ENCODE results near the gene F8A3. TPM values are rescaled to one million over a fixed set of nuclear protein-coding genes. Genes with fewer than 3 reads are reported as not detected.

Gene F8A3
- polyA plus RNA-seq, 3 donors: 3.6 to 18.2 TPM; not detected in 1

GRCh38 chrX:155441097-155441496 is 17.3 kb downstream of the F8A3 start:
- H4K20me1 ChIP-seq (ENCODE audit: insufficient read depth, low read length): no peaks in the 10 kb centered on the region
- H3K9ac ChIP-seq (ENCODE audit: insufficient read depth, low read length, poor library complexity, severe bottlenecking): no peak overlapping the region
- H3K36me3 Mint-ChIP-seq: no peaks in the 10 kb centered on the region
- no peak for DNase-seq
- H3K79me2 ChIP-seq (ENCODE audit: insufficient read depth, low read length): no peaks in the 10 kb centered on the region
- no peaks in the 10 kb centered on the region for H3K36me3 ChIP-seq (replicated peaks in 1 of 2; ENCODE audit: control insufficient read depth in 1 of 2, insufficient read depth in 2 of 2, low read length in 2 of 2)
- TF ChIP-seq CTCF (IDR thresholded peaks at IDR 0.05): no peak
- H2AFZ ChIP-seq (ENCODE audit: insufficient read depth, low read depth, low read length, poor library complexity, severe bottlenecking): no peak overlapping the region
- H3K27ac ChIP-seq (ENCODE audit: low read depth in 1 of 2, low read length in 2 of 2): no peak overlapping the region
- peaks cover 14 to 22% (median 17%) of the 10 kb centered on the region in 7 donors for H3K9me3 Mint-ChIP-seq
- intact Hi-C loops (cut with micrococcal nuclease): no loop called here
- no peaks in the 10 kb centered on the region for H3K4me1 Mint-ChIP-seq
- H3K4me2 ChIP-seq (replicated peaks; ENCODE audit: extremely low read depth, low read length, poor library complexity, severe bottlenecking): no peak overlapping the region
- peaks cover 19 to 25% of the 10 kb centered on the region in 2 donors for H3K9me3 ChIP-seq (replicated peaks in 1 of 2; ENCODE audit: control insufficient read depth in 1 of 2, insufficient read depth in 1 of 2, low read length in 2 of 2)
- H3K4me3 ChIP-seq (replicated peaks in 1 of 3; ENCODE audit: low read depth in 2 of 3, low read length in 3 of 3): no peak overlapping the region
- H3K27me3 ChIP-seq (ENCODE audit: control insufficient read depth in 2 of 2, insufficient read depth in 2 of 2, low read length in 2 of 2): no peaks in the 10 kb centered on the region
- H3K27ac Mint-ChIP-seq: no peak overlapping the region
- no peaks in the 10 kb centered on the region for H3K4me1 ChIP-seq (ENCODE audit: control insufficient read depth in 1 of 2, insufficient read depth in 2 of 2, low read length in 2 of 2)
- no peaks in the 10 kb centered on the region for H3K27me3 Mint-ChIP-seq (ENCODE audit: low read depth in 3 of 3)
- no peak overlapping the region for H3K4me3 Mint-ChIP-seq

GRCh38 chrX:155435744-155436112 is 22.7 kb downstream of the F8A3 start:
- no CpG with 5 or more reads among the region's 2 CpGs for WGBS (ENCODE audit: insufficient coverage)
- no peak overlapping the region for H3K27ac ChIP-seq (ENCODE audit: low read depth in 1 of 2, low read length in 2 of 2)
- peaks cover 3 to 13% (median 4%) of the 10 kb centered on the region in 7 donors for H3K9me3 Mint-ChIP-seq
- peaks cover 10 to 11% of the 10 kb centered on the region in 2 donors for H3K4me1 ChIP-seq (ENCODE audit: control insufficient read depth in 1 of 2, insufficient read depth in 2 of 2, low read length in 2 of 2)
- no peak for TF ChIP-seq CTCF (IDR thresholded peaks at IDR 0.05)
- H3K36me3 ChIP-seq (replicated peaks in 1 of 2; ENCODE audit: control insufficient read depth in 1 of 2, insufficient read depth in 2 of 2, low read length in 2 of 2): no peaks in the 10 kb centered on the region
- H3K27ac Mint-ChIP-seq: no peak overlapping the region
- no peak overlapping the region for H2AFZ ChIP-seq (ENCODE audit: insufficient read depth, low read depth, low read length, poor library complexity, severe bottlenecking)
- no peaks in the 10 kb centered on the region for H3K27me3 Mint-ChIP-seq (ENCODE audit: low read depth in 3 of 3)
- H3K9ac ChIP-seq (ENCODE audit: insufficient read depth, low read length, poor library complexity, severe bottlenecking): no peak overlapping the region
- H3K36me3 Mint-ChIP-seq: no peaks in the 10 kb centered on the region
- no peak for DNase-seq
- no peaks in the 10 kb centered on the region for H3K79me2 ChIP-seq (ENCODE audit: insufficient read depth, low read length)
- H3K4me2 ChIP-seq (replicated peaks; ENCODE audit: extremely low read depth, low read length, poor library complexity, severe bottlenecking): no peak overlapping the region
- no peak overlapping the region for H3K4me3 Mint-ChIP-seq
- intact Hi-C loops (cut with micrococcal nuclease): no loop called here
- H3K27me3 ChIP-seq (ENCODE audit: control insufficient read depth in 2 of 2, insufficient read depth in 2 of 2, low read length in 2 of 2): no peaks in the 10 kb centered on the region
- no peaks in the 10 kb centered on the region for H4K20me1 ChIP-seq (ENCODE audit: insufficient read depth, low read length)
- peaks cover 16% of the 10 kb centered on the region for H3K4me1 Mint-ChIP-seq
- no peak overlapping the region for H3K4me3 ChIP-seq (replicated peaks in 1 of 3; ENCODE audit: low read depth in 2 of 3, low read length in 3 of 3)
- H3K9me3 ChIP-seq (replicated peaks in 1 of 2; ENCODE audit: control insufficient read depth in 1 of 2, insufficient read depth in 1 of 2, low read length in 2 of 2): peaks cover 1 to 3% of the 10 kb centered on the region in 2 donors

Measured in CD14-positive monocyte (primary cell).